Measurements from ENCODE around the gene GID4. TPM values are rescaled to one million over a fixed set of nuclear protein-coding genes. Genes with fewer than 3 reads are reported as not detected.

Gene GID4
- total and polyA plus RNA-seq, 9 of the 15 experiments (the other 6 are each of a cell fraction or from before 2014, with no cell fraction given) = 1.2 to 6.4 (median 3.7) TPM

DNA sequence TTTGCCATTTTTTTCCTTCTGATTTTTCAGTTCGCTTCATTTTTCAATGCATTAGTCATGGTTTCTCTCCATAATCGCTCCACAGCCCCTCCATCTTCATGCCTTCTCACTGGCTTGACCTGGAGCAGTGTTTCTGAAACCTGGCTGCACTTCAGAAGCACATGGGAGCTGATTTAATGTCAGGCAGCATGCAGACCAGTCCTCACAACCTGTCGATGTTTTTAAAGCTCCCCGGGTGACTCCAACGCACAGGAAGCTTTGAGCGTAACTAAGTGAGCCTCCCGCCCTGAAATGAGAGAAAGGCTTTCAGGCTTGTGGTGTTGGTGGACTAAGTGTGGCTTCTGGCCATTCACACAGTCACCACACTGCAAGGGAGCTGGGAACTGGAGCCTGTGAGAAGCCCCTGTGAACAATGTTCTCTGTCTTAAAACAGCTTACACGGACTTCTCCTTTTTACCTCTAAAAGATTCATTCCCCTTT is 31.7 kb downstream of the GID4 start (continued):
- TF ChIP-seq, protein P1, sequence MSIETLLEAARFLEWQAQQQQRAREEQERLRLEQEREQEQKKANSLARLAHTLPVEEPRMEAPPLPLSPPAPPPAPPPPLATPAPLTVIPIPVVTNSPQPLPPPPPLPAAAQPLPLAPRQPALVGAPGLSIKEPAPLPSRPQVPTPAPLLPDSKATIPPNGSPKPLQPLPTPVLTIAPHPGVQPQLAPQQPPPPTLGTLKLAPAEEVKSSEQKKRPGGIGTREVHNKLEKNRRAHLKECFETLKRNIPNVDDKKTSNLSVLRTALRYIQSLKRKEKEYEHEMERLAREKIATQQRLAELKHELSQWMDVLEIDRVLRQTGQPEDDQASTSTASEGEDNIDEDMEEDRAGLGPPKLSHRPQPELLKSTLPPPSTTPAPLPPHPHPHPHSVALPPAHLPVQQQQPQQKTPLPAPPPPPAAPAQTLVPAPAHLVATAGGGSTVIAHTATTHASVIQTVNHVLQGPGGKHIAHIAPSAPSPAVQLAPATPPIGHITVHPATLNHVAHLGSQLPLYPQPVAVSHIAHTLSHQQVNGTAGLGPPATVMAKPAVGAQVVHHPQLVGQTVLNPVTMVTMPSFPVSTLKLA (conservative IDR thresholded peaks at IDR 0.05) = peak in 1 of 2 experiments; percentile 52; a peak in 1 of 4 replicates
- no peak for TF ChIP-seq NR4A1 (CRISPR knock-in tag; IDR thresholded peaks at IDR 0.05)
- TF ChIP-seq NR4A1 (tag; IDR thresholded peaks at IDR 0.05) = peak; percentile 63
- TF ChIP-seq, protein P2, sequence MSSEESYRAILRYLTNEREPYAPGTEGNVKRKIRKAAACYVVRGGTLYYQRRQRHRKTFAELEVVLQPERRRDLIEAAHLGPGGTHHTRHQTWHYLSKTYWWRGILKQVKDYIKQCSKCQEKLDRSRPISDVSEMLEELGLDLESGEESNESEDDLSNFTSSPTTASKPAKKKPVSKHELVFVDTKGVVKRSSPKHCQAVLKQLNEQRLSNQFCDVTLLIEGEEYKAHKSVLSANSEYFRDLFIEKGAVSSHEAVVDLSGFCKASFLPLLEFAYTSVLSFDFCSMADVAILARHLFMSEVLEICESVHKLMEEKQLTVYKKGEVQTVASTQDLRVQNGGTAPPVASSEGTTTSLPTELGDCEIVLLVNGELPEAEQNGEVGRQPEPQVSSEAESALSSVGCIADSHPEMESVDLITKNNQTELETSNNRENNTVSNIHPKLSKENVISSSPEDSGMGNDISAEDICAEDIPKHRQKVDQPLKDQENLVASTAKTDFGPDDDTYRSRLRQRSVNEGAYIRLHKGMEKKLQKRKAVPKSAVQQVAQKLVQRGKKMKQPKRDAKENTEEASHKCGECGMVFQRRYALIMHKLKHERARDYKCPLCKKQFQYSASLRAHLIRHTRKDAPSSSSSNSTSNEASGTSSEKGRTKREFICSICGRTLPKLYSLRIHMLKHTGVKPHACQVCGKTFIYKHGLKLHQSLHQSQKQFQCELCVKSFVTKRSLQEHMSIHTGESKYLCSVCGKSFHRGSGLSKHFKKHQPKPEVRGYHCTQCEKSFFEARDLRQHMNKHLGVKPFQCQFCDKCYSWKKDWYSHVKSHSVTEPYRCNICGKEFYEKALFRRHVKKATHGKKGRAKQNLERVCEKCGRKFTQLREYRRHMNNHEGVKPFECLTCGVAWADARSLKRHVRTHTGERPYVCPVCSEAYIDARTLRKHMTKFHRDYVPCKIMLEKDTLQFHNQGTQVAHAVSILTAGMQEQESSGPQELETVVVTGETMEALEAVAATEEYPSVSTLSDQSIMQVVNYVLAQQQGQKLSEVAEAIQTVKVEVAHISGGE (CRISPR knock-in tag; IDR thresholded peaks at IDR 0.05) = peak in 1 of 3 experiments; percentile 49; a peak in 1 of 6 replicates
- TF ChIP-seq, protein P3, sequence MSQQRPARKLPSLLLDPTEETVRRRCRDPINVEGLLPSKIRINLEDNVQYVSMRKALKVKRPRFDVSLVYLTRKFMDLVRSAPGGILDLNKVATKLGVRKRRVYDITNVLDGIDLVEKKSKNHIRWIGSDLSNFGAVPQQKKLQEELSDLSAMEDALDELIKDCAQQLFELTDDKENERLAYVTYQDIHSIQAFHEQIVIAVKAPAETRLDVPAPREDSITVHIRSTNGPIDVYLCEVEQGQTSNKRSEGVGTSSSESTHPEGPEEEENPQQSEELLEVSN (IDR thresholded peaks at IDR 0.05; ENCODE audit: borderline replicate concordance in 1 of 2, extremely low read depth in 1 of 2, insufficient read depth in 1 of 2, insufficient read length in 1 of 2, low read depth in 1 of 2, low read length in 1 of 2, poor library complexity in 1 of 2, severe bottlenecking in 1 of 2) = peak in 1 of 2 experiments; percentile 51
- TF ChIP-seq RFX1 (IDR thresholded peaks at IDR 0.05) = peak; percentile 12; the same call in 1 of the 2 replicates
- TF ChIP-seq ZC3H4 (CRISPR knock-in tag; IDR thresholded peaks at IDR 0.05; ENCODE audit: borderline replicate concordance) = no peak
- TF ChIP-seq, protein P4, sequence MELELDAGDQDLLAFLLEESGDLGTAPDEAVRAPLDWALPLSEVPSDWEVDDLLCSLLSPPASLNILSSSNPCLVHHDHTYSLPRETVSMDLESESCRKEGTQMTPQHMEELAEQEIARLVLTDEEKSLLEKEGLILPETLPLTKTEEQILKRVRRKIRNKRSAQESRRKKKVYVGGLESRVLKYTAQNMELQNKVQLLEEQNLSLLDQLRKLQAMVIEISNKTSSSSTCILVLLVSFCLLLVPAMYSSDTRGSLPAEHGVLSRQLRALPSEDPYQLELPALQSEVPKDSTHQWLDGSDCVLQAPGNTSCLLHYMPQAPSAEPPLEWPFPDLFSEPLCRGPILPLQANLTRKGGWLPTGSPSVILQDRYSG (tag; conservative IDR thresholded peaks at IDR 0.05; ENCODE audit: low read depth) = 0 out of 2 replicates have a peak, but pooled peaks have one; percentile 26
- TF ChIP-seq, protein P5, sequence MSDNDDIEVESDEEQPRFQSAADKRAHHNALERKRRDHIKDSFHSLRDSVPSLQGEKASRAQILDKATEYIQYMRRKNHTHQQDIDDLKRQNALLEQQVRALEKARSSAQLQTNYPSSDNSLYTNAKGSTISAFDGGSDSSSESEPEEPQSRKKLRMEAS (CRISPR knock-in tag; IDR thresholded peaks at IDR 0.05) = no peak; the same call in 1 of the 2 replicates
- peak; percentile 52 for TF ChIP-seq L3MBTL2 (IDR thresholded peaks at IDR 0.05)
- TF ChIP-seq RBM25 (IDR thresholded peaks at IDR 0.05; ENCODE audit: low read depth, low read length, severe bottlenecking) = no peak
- peak; percentile 54; the same call in 1 of the 2 replicates for TF ChIP-seq SPI1 (IDR thresholded peaks at IDR 0.05; ENCODE audit: borderline replicate concordance, low read depth, low read length)
- 0 out of 2 replicates have a peak, but pooled peaks have one; percentile 10 for TF ChIP-seq GATAD2A (IDR thresholded peaks at IDR 0.05)
